ENCODE data around the gene OGN. TPM values are rescaled to one million over a fixed set of nuclear protein-coding genes. Genes with fewer than 3 reads are reported as not detected.

OGN gene
- total RNA-seq, 1 experiment from 2014 or later = not detected

DNA sequence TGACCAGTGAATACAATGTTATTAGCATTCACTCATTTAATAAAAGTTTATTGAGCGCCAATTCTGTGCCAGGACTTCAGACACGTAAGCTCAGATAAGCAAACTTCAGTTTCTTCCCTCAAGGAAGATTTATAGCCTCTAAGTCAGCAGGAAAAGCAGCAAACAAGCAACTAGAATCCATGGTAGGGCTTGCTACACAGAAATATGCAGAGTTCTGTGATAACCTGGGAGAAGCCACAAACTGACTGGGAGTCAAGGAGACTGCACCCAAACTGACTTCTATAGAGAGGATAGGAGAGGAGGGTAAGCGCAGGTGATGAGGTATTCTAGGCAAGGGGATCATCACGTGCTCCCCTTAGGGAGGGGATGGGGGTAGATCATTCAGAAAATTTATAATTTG lies 1.4 kb upstream of the OGN start:
- Histone ChIP-seq H3K9ac (ENCODE audit: low read length) (no peak overlapping the region), H3K9me3 (ENCODE audit: low read length) (no peaks in the 10 kb centered on the region), H3K9me2 (replicated peaks; ENCODE audit: low read length) (no peaks in the 10 kb centered on the region), H3K4me1 (ENCODE audit: insufficient read depth, low read length) (peaks cover 8% of the 10 kb centered on the region), H3K27me3 (ENCODE audit: low read length) (no peaks in the 10 kb centered on the region), H3K27ac (ENCODE audit: low read length) (no peak overlapping the region), H3K4me2 (ENCODE audit: low read length) (no peak overlapping the region), H3K79me2 (ENCODE audit: low read length) (no peaks in the 10 kb centered on the region), H3F3A (ENCODE audit: low read length, unreplicated experiment) (no peaks in the 10 kb centered on the region), H3K36me3 (ENCODE audit: low read depth, low read length) (no peaks in the 10 kb centered on the region), H2AFZ (ENCODE audit: low read length) (no peak overlapping the region), H3K4me3 (ENCODE audit: low read length) (no peak overlapping the region), H4K20me1 (ENCODE audit: low read length) (no peaks in the 10 kb centered on the region)
- intact Hi-C loops (cut with micrococcal nuclease) = no loop called here
- DNase-seq (no peak), ATAC-seq (no peak)
- TF ChIP-seq, protein P1, sequence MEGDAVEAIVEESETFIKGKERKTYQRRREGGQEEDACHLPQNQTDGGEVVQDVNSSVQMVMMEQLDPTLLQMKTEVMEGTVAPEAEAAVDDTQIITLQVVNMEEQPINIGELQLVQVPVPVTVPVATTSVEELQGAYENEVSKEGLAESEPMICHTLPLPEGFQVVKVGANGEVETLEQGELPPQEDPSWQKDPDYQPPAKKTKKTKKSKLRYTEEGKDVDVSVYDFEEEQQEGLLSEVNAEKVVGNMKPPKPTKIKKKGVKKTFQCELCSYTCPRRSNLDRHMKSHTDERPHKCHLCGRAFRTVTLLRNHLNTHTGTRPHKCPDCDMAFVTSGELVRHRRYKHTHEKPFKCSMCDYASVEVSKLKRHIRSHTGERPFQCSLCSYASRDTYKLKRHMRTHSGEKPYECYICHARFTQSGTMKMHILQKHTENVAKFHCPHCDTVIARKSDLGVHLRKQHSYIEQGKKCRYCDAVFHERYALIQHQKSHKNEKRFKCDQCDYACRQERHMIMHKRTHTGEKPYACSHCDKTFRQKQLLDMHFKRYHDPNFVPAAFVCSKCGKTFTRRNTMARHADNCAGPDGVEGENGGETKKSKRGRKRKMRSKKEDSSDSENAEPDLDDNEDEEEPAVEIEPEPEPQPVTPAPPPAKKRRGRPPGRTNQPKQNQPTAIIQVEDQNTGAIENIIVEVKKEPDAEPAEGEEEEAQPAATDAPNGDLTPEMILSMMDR (conservative IDR thresholded peaks at IDR 0.05; ENCODE audit: low read depth, low read length) = no peak
- TF ChIP-seq EZH2phosphoT487 (IDR thresholded peaks at IDR 0.05; ENCODE audit: borderline replicate concordance, low read length) (no peak), EZH2 (IDR thresholded peaks at IDR 0.05; ENCODE audit: low read length, unreplicated experiment) (no peak)
- BruUV-seq (replicated peaks) = no TSS peak
- ChIA-PET POLR2A (ENCODE audit: unreplicated experiment) (no interaction called here), CTCF (no interaction called here)

DNA sequence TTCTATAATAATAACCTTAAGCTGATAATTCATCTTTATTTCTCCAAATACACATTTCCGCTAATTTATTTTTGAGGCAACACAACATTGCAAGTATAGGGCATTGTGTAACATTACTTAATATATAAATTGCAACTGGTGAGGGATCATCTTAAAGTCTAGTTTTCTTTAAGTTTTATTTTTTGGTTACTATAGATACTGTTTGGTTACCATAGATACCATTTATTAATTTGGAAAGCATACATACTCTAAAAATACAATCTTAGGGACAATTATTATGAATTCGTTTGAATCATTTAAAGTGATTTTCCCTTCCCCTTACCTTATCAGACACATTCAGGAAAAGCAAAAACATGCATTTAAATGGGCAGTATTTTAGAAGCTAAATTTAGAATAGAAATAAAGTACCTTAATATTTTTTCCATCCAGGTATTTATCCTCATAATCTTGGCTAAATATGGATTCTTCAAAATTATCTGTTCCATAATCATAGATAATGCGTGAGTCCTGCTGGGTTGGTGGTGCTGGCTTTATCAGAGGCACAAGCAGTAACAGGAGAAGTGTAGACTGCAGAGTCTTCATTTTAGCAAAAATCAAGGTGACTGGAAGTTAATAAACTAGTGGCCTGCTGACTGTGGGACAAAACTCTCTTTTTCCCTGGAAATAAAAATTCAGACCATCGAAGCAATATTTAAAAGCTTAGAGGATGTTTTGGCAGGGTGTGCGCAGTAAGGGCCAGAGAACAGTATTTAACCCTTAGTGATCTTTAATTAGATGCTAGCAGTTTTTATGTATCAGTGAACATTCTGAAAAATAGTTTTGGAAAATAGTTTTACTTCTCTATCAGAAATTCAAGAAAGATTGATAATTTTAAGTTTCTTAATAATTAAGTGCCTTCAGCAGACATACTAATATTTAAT lies 1.3 kb downstream of the OGN start:
- no peaks in the 10 kb centered on the region for H3K9me3 ChIP-seq (ENCODE audit: low read length)
- no peak overlapping the region for H2AFZ ChIP-seq (ENCODE audit: low read length)
- no peaks in the 10 kb centered on the region for H3K36me3 ChIP-seq (ENCODE audit: low read depth, low read length)
- H3K27ac ChIP-seq (ENCODE audit: low read length) = no peak overlapping the region
- H3K9ac ChIP-seq (ENCODE audit: low read length) = no peak overlapping the region
- H3K4me1 ChIP-seq (ENCODE audit: insufficient read depth, low read length) = no peaks in the 10 kb centered on the region
- ATAC-seq (no peak), DNase-seq (no peak)
- no peaks in the 10 kb centered on the region for H4K20me1 ChIP-seq (ENCODE audit: low read length)
- BruUV-seq (replicated peaks) = no TSS peak
- intact Hi-C loops (cut with micrococcal nuclease) = no loop called here
- no peaks in the 10 kb centered on the region for H3K27me3 ChIP-seq (ENCODE audit: low read length)
- POLR2A ChIA-PET (ENCODE audit: unreplicated experiment) = no interaction called here
- H3K79me2 ChIP-seq (ENCODE audit: low read length) = no peaks in the 10 kb centered on the region
- CTCF ChIA-PET = no interaction called here
- H3K9me2 ChIP-seq (replicated peaks; ENCODE audit: low read length) = no peaks in the 10 kb centered on the region
- no peaks in the 10 kb centered on the region for H3F3A ChIP-seq (ENCODE audit: low read length, unreplicated experiment)
- TF ChIP-seq, protein P1 (conservative IDR thresholded peaks at IDR 0.05; ENCODE audit: low read depth, low read length) = no peak
- TF ChIP-seq EZH2 (IDR thresholded peaks at IDR 0.05; ENCODE audit: low read length, unreplicated experiment) = no peak
- no peak for TF ChIP-seq EZH2phosphoT487 (IDR thresholded peaks at IDR 0.05; ENCODE audit: borderline replicate concordance, low read length)
- H3K4me2 ChIP-seq (ENCODE audit: low read length) = no peak overlapping the region
- H3K4me3 ChIP-seq (ENCODE audit: low read length) = no peak overlapping the region

DNA sequence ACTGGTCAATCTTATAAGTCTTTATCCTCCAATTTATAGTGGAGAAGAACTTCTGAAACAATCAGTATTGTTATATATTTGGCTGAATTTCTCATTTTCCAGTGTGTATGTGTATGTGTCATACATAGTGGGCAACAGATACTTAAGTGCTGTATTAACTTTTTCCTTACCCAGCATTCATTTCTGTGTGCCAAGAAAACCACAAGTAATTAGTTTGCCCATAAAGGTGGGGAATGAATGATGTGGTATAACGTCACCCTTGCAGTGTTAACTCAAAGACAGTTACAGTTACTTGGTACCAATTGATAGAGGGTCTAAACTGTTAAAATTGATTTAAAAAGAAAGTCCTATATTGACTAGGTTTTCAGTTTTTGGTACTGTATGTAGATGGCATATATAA lies 2.0 kb downstream of the OGN start:
- ChIA-PET POLR2A (ENCODE audit: unreplicated experiment) (no interaction called here), CTCF (no interaction called here)
- BruUV-seq (replicated peaks) = no TSS peak

More for the DNA sequence above, 2.0 kb downstream of the OGN start:
- no peaks in the 10 kb centered on the region for H3K4me1 ChIP-seq (ENCODE audit: insufficient read depth, low read length)
- H3K36me3 ChIP-seq (ENCODE audit: low read depth, low read length) = no peaks in the 10 kb centered on the region
- no peak overlapping the region for H3K9ac ChIP-seq (ENCODE audit: low read length)
- no peaks in the 10 kb centered on the region for H3F3A ChIP-seq (ENCODE audit: low read length, unreplicated experiment)
- H3K27ac ChIP-seq (ENCODE audit: low read length) = no peak overlapping the region
- H3K27me3 ChIP-seq (ENCODE audit: low read length) = no peaks in the 10 kb centered on the region
- H3K9me2 ChIP-seq (replicated peaks; ENCODE audit: low read length) = no peaks in the 10 kb centered on the region
- ATAC-seq (no peak), DNase-seq (no peak)
- H4K20me1 ChIP-seq (ENCODE audit: low read length) = no peaks in the 10 kb centered on the region
- no peak overlapping the region for H2AFZ ChIP-seq (ENCODE audit: low read length)
- H3K4me2 ChIP-seq (ENCODE audit: low read length) = no peak overlapping the region
- no peak for TF ChIP-seq EZH2 (IDR thresholded peaks at IDR 0.05; ENCODE audit: low read length, unreplicated experiment)
- TF ChIP-seq, protein P1 (conservative IDR thresholded peaks at IDR 0.05; ENCODE audit: low read depth, low read length) = no peak
- no peak for TF ChIP-seq EZH2phosphoT487 (IDR thresholded peaks at IDR 0.05; ENCODE audit: borderline replicate concordance, low read length)
- intact Hi-C loops (cut with micrococcal nuclease) = no loop called here
- no peak overlapping the region for H3K4me3 ChIP-seq (ENCODE audit: low read length)
- no peaks in the 10 kb centered on the region for H3K9me3 ChIP-seq (ENCODE audit: low read length)
- H3K79me2 ChIP-seq (ENCODE audit: low read length) = no peaks in the 10 kb centered on the region

Data from PC-3 (cell line).